ENCODE results near the gene DSP. TPM values are rescaled to one million over a fixed set of nuclear protein-coding genes. Genes with fewer than 3 reads are reported as not detected.

The DSP gene
- total and polyA plus RNA-seq, 10 of the 15 experiments (the other 5 are each of a cell fraction or from before 2014, with no cell fraction given): under 0.01 to 0.36 (median 0.04) TPM; not detected in 4

- 41% methylated on average over 2 of the region's 2 CpGs for WGBS (ENCODE audit: insufficient coverage, insufficient replicate concordance, low lambda C conversion rate, missing lambda C conversion rate)
- no peak for ATAC-seq
- ChIA-PET SMC1A (ENCODE audit: uncharacterized antibody, unreplicated experiment) (interaction anchor here (1.0 kb wide), 1 partner anchor 17 kb away, joined by 3 read pairs; no protein-coding TSS in a partner anchor), CTCF (no interaction called here), POLR2A (no interaction called here), RAD21 (ENCODE audit: unreplicated experiment) (no interaction called here)
- no peak for FAIRE-seq
- in situ Hi-C loops (cut with MboI) (no loop called here), intact Hi-C loops (cut with micrococcal nuclease; ENCODE audit: unreplicated experiment) (no loop called here)
- H3K79me2 ChIP-seq (ENCODE audit: control insufficient read depth, insufficient read depth, low read length): no peaks in the 10 kb centered on the region
- H4K20me1 ChIP-seq (ENCODE audit: control insufficient read depth, insufficient read depth): no peaks in the 10 kb centered on the region
- no peaks in the 10 kb centered on the region for H3K36me3 ChIP-seq (ENCODE audit: control insufficient read depth in 2 of 2, insufficient read depth in 2 of 2, low read length in 1 of 2)
- no peak overlapping the region for H2AFZ ChIP-seq (ENCODE audit: control insufficient read depth, low read depth, low read length)
- no peak for DNase-seq (ENCODE audit: low read depth, low spot score)
- H3K27me3 ChIP-seq (replicated peaks in 1 of 2; ENCODE audit: control insufficient read depth in 2 of 2, insufficient read depth in 2 of 2, low read length in 1 of 2): no peaks in the 10 kb centered on the region; a peak in 1 of 4 replicates
- no peak for TF ChIP-seq KLF5 (IDR thresholded peaks at IDR 0.05; ENCODE audit: partially characterized antibody)
- no peak for TF ChIP-seq SIX5 (IDR thresholded peaks at IDR 0.05; ENCODE audit: low read depth, low read length, severe bottlenecking)
- no peak for TF ChIP-seq ZNF217 (IDR thresholded peaks at IDR 0.05)
- no peak for TF ChIP-seq MTA2 (IDR thresholded peaks at IDR 0.05; ENCODE audit: low read depth)
- TF ChIP-seq MEF2B (IDR thresholded peaks at IDR 0.05; ENCODE audit: partially characterized antibody, poor library complexity, severe bottlenecking): no peak
- TF ChIP-seq KAT2A (conservative IDR thresholded peaks at IDR 0.05; ENCODE audit: control insufficient read depth, low read depth, low read length): no peak
- TF ChIP-seq IRF4 (IDR thresholded peaks at IDR 0.05; ENCODE audit: low read depth, low read length): no peak
- TF ChIP-seq, protein P1, sequence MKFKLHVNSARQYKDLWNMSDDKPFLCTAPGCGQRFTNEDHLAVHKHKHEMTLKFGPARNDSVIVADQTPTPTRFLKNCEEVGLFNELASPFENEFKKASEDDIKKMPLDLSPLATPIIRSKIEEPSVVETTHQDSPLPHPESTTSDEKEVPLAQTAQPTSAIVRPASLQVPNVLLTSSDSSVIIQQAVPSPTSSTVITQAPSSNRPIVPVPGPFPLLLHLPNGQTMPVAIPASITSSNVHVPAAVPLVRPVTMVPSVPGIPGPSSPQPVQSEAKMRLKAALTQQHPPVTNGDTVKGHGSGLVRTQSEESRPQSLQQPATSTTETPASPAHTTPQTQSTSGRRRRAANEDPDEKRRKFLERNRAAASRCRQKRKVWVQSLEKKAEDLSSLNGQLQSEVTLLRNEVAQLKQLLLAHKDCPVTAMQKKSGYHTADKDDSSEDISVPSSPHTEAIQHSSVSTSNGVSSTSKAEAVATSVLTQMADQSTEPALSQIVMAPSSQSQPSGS (IDR thresholded peaks at IDR 0.05; ENCODE audit: low read length): no peak
- no peak for TF ChIP-seq ZNF384 (IDR thresholded peaks at IDR 0.05; ENCODE audit: borderline replicate concordance, low read depth, low read length)
- no peak for TF ChIP-seq ZNF24 (IDR thresholded peaks at IDR 0.05)
- TF ChIP-seq, protein P2, sequence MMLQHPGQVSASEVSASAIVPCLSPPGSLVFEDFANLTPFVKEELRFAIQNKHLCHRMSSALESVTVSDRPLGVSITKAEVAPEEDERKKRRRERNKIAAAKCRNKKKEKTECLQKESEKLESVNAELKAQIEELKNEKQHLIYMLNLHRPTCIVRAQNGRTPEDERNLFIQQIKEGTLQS (IDR thresholded peaks at IDR 0.05; ENCODE audit: borderline replicate concordance, extremely low read depth, low read depth, low read length): no peak
- TF ChIP-seq NR2C1 (IDR thresholded peaks at IDR 0.05): no peak
- TF ChIP-seq FOXK2 (IDR thresholded peaks at IDR 0.05): no peak
- TF ChIP-seq RBBP5 (conservative IDR thresholded peaks at IDR 0.05): no peak
- no peak overlapping the region for H3K4me2 ChIP-seq (ENCODE audit: control insufficient read depth, insufficient read depth)
- no peak overlapping the region for H3K4me3 ChIP-seq
- H3K9ac ChIP-seq (ENCODE audit: control insufficient read depth, insufficient read depth, low read length): no peak overlapping the region
- no peak overlapping the region for H3K27ac ChIP-seq (ENCODE audit: control insufficient read depth, insufficient read depth)
- no peaks in the 10 kb centered on the region for H3K4me1 ChIP-seq (ENCODE audit: control insufficient read depth, insufficient read depth, low read length)
- H3K9me3 ChIP-seq (replicated peaks; ENCODE audit: control insufficient read depth, insufficient read depth, low read length): no peaks in the 10 kb centered on the region
- no TSS peak for BruUV-seq (replicated peaks)
Observed at GRCh38 chr6:7493866-7494265, 47.6 kb upstream of the DSP start.
